WERI-Rb-1 (cell line): ENCODE results near the gene MRC2.

Source experiments
- DNase-seq: peaks from one replicate; pipeline ENCODE4 v3.0.0-alpha.2; 2020
- H3K27ac ChIP-seq: fragments of 250-450 bp; sonication (Bioruptor Pico); 2 replicates; pipeline ENCODE4 v1.5.1; 2020; ENCODE audit warnings: mild to moderate bottlenecking, moderate library complexity
- H3K27me3 ChIP-seq: fragments of 250-450 bp; sonication (Bioruptor Pico); 2 replicates; pipeline ENCODE4 v1.5.1; 2021; ENCODE audit warnings: mild to moderate bottlenecking, low read depth, moderate library complexity; ENCODE audit not compliant: insufficient read depth, severe bottlenecking
- H3K36me3 ChIP-seq: fragments of 250-450 bp; sonication (Bioruptor Pico); 2 replicates; pipeline ENCODE4 v1.5.1; 2020; ENCODE audit warnings: mild to moderate bottlenecking, moderate library complexity
- H3K4me3 ChIP-seq: 2 replicates; pipeline ENCODE4 v1.5.1; 2011; ENCODE audit warnings: low read depth, mild to moderate bottlenecking, control low read depth, low read length
- H3K9me3 ChIP-seq: fragments of 250-450 bp; sonication (Bioruptor Pico); 2 replicates; pipeline ENCODE4 v1.5.1; 2021; ENCODE audit warnings: mild to moderate bottlenecking, moderate library complexity; ENCODE audit not compliant: severe bottlenecking
- TF ChIP-seq, protein P1 (sequence below): IDR thresholded peaks from 2 replicates; pipeline ENCODE4 v1.5.1; 2011; ENCODE audit warnings: low read depth, mild to moderate bottlenecking, control low read depth, inconsistent platforms, low read length

MRC2 gene

DNA sequence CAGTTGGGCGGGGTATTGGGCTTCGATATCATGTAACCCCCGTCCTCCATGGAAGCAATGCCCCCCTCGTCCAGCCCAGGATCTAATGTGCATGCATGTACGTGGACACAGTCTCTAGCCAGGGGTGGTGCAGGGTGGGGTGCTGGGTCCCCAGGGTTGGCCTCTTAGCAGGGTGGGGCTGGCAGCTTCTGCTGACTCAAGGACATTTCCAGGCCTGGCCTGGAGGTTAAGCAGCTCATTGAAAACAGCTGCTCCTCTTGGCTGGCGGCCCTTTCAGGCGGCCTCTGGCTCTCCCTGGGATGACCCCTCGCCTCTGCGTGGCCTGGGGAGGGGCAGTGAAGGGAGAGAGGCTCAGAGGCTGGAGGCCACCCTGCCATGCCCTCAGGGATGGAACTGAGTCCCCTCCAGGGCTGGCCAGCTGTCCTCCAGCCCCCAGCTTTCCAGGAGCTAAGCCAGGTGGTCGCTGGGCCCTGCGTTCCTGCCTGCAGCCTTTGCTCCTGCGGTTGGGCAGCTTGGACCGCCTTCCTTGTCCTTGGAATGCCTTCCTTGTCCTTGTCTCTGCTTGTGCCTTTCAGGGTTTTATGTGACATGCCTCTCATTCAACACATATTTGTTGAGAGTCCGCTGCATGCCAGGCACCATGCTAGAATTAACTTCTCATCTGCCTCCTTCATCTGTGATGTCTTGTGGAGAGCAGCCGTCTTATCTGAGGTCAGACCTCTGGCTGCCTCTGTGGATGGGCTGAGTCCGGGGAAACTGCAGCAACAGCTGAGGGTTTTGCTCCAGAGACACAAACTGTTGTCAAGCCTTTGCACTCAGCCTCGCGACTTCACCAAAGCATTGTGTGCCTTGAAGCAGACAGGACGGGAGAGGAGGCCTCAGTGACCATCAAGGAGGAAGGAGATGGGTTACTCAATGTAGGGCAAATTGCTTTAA is 26.6 kb downstream of the MRC2 start:
- Histone ChIP-seq H3K9me3 (no peaks in the 10 kb centered on the region), H3K27ac (peak overlapping the region; percentile 94), H3K4me3 (peak overlapping the region; percentile 29), H3K27me3 (no peaks in the 10 kb centered on the region), H3K36me3 (no peaks in the 10 kb centered on the region)
- peak; percentile 91 for DNase-seq
- TF ChIP-seq, protein P1, sequence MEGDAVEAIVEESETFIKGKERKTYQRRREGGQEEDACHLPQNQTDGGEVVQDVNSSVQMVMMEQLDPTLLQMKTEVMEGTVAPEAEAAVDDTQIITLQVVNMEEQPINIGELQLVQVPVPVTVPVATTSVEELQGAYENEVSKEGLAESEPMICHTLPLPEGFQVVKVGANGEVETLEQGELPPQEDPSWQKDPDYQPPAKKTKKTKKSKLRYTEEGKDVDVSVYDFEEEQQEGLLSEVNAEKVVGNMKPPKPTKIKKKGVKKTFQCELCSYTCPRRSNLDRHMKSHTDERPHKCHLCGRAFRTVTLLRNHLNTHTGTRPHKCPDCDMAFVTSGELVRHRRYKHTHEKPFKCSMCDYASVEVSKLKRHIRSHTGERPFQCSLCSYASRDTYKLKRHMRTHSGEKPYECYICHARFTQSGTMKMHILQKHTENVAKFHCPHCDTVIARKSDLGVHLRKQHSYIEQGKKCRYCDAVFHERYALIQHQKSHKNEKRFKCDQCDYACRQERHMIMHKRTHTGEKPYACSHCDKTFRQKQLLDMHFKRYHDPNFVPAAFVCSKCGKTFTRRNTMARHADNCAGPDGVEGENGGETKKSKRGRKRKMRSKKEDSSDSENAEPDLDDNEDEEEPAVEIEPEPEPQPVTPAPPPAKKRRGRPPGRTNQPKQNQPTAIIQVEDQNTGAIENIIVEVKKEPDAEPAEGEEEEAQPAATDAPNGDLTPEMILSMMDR: no peak

DNA sequence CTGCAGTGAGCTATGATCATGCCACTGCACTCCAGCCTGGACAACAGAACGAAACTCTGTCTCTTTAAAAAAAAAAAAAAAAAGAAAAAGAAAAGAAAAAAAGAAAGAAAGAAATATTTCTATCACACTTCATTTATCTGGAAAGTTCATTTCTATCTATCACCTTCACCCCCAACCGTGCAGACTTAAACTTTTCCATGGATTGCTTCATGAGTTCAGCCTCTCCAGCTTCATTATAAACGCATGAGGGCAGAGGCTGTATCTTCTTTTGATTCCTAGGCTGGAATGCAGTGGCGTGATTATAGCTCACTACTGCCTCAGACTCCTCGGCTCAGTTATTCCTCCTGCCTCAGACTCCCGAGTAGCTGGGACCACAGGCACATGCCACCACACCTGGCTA is 28.2 kb downstream of the MRC2 start:
- no peak for DNase-seq
- Histone ChIP-seq H3K27me3 (no peaks in the 10 kb centered on the region), H3K27ac (no peak overlapping the region), H3K36me3 (no peaks in the 10 kb centered on the region), H3K9me3 (peaks cover 6% of the 10 kb centered on the region), H3K4me3 (no peak overlapping the region)
- TF ChIP-seq, protein P1: no peak

DNA sequence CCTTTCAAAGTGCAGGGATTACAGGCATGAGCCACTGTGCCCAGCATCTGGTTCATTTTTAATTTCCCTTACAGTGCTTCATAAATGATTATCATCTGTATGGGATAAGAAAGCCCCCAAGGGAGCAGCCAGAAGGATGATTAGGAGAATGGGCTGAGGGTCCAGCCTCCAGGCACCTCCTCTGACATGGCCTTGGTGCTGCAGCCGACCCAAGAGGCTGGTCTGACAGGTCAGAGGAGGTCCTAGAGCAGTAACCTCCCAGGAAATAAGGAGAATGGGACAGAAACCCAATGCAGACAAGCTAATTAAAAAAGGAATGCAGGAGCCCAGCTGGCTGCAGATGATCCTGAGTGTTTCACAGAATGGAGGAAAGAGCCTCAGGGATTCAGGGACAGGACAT is 29.0 kb downstream of the MRC2 start:
- DNase-seq: no peak
- Histone ChIP-seq H3K27ac (no peak overlapping the region), H3K4me3 (no peak overlapping the region), H3K27me3 (no peaks in the 10 kb centered on the region), H3K36me3 (no peaks in the 10 kb centered on the region), H3K9me3 (peaks cover 10% of the 10 kb centered on the region)
- TF ChIP-seq, protein P1: no peak

DNA sequence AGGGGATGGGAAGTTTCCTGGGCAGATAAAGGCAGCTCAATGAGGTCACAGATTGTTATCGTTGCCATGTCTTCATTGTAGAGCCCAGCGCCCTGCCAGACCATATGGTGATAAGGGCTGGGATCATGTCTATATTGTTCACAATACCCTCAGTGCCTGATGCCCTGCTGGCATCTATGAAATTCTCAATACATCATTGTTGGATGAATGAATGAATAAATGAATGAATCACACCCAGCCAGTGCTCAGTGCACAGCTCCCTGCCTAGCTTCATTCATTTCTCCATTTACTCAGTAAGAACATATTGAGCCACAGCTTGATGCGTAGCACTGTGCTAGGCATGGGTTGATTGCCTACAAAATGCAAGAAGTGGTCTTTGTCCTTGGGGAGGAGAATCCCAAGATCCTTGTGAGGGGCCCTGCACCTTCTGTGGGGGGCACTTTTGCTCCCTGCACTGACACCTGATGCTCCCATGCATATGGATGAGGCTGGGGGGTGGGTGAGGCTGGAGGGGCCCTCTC is 29.7 kb downstream of the MRC2 start:
- H3K36me3 ChIP-seq: no peaks in the 10 kb centered on the region
- TF ChIP-seq, protein P1: no peak
- H3K9me3 ChIP-seq: peaks cover 10% of the 10 kb centered on the region
- DNase-seq: no peak
- H3K27me3 ChIP-seq: no peaks in the 10 kb centered on the region
- no peak overlapping the region for H3K4me3 ChIP-seq
- H3K27ac ChIP-seq: no peak overlapping the region

DNA sequence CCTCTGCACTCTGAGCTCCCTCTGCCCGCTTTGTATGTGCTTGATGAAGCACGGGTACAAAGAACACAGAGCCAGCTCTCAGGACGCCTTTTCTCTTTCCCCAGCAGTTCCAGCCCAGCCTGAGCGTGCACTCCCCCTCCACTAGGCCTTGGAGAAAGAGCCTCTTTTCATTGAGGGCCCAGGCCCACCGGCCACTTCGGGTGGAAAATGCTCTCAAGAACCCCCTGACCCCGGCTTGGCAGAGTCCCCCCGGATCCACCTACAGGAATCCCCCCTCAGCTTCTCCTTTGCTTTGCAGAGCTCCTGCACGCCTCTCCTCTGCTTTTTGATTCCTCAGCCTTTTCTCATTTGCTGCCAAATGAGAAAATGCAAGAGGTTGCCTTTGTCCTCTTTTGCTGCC is 30.2 kb downstream of the MRC2 start:
- Histone ChIP-seq H3K27me3 (no peaks in the 10 kb centered on the region), H3K4me3 (no peak overlapping the region), H3K9me3 (peaks cover 10% of the 10 kb centered on the region), H3K36me3 (no peaks in the 10 kb centered on the region), H3K27ac (no peak overlapping the region)
- no peak for DNase-seq
- TF ChIP-seq, protein P1: no peak
